GM21360 (cell line): ENCODE data around the gene CDC14A.

Source experiments
- ATAC-seq: cut with Tn5 transposase; IDR thresholded peaks from one replicate; pipeline ENCODE4 v1.9.1; 2021; ENCODE audit warnings: mild to moderate bottlenecking, moderate library complexity; ENCODE audit not compliant: unreplicated experiment

CDC14A gene

GRCh38 chr1:100440075-100440809 is 87.9 kb downstream of the CDC14A start:
- ATAC-seq: no peak

- no peak for ATAC-seq
These were observed 88.8 kb downstream of the CDC14A start for GRCh38 chr1:100441146-100441545.

- ATAC-seq: no peak
These were observed 89.3 kb downstream of the CDC14A start for GRCh38 chr1:100441651-100442050.

GRCh38 chr1:100443811-100444571 is 91.7 kb downstream of the CDC14A start:
- ATAC-seq: peak; percentile 73

- ATAC-seq: no peak
These were observed 93.3 kb downstream of the CDC14A start for GRCh38 chr1:100445565-100445964.

GRCh38 chr1:100448366-100448765 is 96.1 kb downstream of the CDC14A start:
- ATAC-seq: no peak

- ATAC-seq: no peak
These were observed 97.2 kb downstream of the CDC14A start for GRCh38 chr1:100449477-100449876.

- ATAC-seq: no peak
These were observed 100.3 kb downstream of the CDC14A start for GRCh38 chr1:100452641-100453040.

GRCh38 chr1:100455478-100456072 is 103.3 kb downstream of the CDC14A start:
- no peak for ATAC-seq

- no peak for ATAC-seq
These were observed 104.6 kb downstream of the CDC14A start for GRCh38 chr1:100456880-100457279.

- no peak for ATAC-seq
These were observed 105.4 kb downstream of the CDC14A start for GRCh38 chr1:100457683-100458082.

GRCh38 chr1:100458661-100459357 is 106.5 kb downstream of the CDC14A start:
- ATAC-seq: no peak

GRCh38 chr1:100459358-100460114 is 107.2 kb downstream of the CDC14A start:
- peak; percentile 85 for ATAC-seq

- ATAC-seq: no peak
These were observed 108.9 kb downstream of the CDC14A start for GRCh38 chr1:100461222-100461621.

GRCh38 chr1:100462326-100463025 is 110.2 kb downstream of the CDC14A start:
- ATAC-seq: no peak

GRCh38 chr1:100463791-100464424 is 111.6 kb downstream of the CDC14A start:
- peak; percentile 92 for ATAC-seq

GRCh38 chr1:100469578-100469977 is 117.3 kb downstream of the CDC14A start:
- no peak for ATAC-seq

- no peak for ATAC-seq
These were observed 122.5 kb downstream of the CDC14A start for GRCh38 chr1:100474834-100475233.

- ATAC-seq: no peak
These were observed 124.5 kb downstream of the CDC14A start for GRCh38 chr1:100476735-100477290.
